ENCODE data around the gene SLC41A3.

Gene SLC41A3

GRCh38 chr3:126119008-126119675 is 35.2 kb upstream of the SLC41A3 start:
- FAIRE-seq = no peak

- no peak for FAIRE-seq
Measured at GRCh38 chr3:126118591-126118990, 34.7 kb upstream of the SLC41A3 start.

GRCh38 chr3:126117786-126118185 is 33.9 kb upstream of the SLC41A3 start:
- FAIRE-seq = no peak

DNA sequence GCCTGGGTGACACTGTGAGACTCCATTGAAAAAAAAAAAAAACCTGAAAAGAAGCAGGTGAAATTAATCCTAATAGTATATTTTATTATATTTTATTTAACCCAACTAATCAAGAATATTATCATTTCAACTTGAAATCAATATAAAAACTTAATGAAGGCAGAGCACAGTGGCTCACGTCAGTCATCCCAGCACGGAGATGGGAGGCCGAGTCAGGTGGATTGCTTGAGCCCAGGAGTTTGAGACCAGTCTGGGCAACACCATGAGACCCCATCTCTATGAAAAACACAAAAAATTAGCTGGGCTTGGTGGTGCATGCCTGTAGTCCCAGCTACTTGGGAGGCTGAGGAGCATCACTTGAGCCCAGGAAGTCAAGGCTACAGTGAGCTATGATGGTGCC is 33.3 kb upstream of the SLC41A3 start:
- FAIRE-seq = no peak

GRCh38 chr3:126116526-126116925 is 32.6 kb upstream of the SLC41A3 start:
- no peak for FAIRE-seq

- FAIRE-seq = no peak
Measured at GRCh38 chr3:126114443-126115386, 30.8 kb upstream of the SLC41A3 start.

DNA sequence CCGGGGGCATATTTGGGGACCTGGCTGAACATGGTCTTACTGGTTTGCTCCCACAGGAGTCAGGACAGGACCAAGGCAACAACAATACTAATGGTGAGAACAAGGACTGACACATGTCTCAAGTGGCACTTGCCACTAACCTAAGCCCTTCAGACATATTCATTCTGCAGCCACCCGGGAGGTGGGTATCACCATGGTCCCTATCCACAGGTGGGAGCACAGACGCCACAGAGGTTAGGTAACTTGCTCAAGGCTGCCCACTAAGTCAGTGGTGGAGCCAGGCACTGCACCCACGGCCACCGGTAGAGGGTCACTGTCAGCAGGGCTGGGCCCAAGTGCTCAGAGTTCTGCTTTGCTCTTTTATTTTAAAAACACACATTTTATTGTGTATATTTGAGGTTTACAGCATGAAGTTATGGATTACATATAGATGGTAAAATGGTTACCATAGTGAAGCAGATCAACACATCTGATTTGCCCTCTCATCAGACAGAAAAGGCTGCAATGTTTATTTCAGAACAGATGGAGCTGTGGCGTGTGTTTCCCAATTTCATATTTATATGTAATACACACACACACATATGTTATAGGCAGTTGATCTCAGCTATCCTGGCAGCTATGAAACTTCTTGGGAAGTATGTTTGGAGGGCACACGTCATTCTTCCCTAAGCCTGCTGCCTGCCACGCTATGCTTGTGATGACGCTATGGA is 30.0 kb upstream of the SLC41A3 start:
- no peak for FAIRE-seq

GRCh38 chr3:126113238-126113555 is 29.3 kb upstream of the SLC41A3 start:
- no peak for FAIRE-seq

DNA sequence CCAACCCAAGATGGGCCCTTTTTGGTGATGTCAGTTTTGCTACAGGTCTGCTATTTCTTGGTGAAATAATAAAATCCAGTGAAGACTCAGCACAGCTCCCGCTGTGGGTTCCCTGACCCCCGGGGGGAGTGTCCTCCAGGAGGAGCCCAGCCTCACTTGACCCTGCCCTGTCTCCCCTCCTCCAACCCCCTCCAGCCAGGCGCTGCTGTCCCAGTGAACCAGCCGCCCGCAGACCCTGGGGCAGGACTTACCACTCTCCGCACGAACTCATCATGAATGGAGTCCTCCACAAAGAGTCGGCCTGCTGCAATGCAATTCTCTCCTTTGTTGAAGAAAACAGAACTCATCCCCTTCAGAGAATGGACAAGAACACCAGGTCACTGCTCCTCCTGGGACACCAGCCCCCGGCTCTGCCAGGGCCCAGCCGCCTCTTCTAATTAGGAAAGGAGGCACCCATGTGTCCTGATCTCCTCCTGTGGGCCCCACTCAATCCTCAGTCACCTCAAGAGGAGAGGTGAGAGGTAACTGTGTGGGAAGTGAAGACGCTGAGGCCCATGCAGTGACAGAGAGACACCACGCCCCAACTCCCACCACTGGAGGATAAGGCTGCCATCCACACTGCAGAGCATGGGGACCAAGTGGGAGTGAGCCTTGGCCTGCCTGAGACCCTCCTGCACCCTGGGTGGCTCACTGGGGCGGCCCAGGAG is 28.8 kb upstream of the SLC41A3 start:
- no peak for FAIRE-seq

DNA sequence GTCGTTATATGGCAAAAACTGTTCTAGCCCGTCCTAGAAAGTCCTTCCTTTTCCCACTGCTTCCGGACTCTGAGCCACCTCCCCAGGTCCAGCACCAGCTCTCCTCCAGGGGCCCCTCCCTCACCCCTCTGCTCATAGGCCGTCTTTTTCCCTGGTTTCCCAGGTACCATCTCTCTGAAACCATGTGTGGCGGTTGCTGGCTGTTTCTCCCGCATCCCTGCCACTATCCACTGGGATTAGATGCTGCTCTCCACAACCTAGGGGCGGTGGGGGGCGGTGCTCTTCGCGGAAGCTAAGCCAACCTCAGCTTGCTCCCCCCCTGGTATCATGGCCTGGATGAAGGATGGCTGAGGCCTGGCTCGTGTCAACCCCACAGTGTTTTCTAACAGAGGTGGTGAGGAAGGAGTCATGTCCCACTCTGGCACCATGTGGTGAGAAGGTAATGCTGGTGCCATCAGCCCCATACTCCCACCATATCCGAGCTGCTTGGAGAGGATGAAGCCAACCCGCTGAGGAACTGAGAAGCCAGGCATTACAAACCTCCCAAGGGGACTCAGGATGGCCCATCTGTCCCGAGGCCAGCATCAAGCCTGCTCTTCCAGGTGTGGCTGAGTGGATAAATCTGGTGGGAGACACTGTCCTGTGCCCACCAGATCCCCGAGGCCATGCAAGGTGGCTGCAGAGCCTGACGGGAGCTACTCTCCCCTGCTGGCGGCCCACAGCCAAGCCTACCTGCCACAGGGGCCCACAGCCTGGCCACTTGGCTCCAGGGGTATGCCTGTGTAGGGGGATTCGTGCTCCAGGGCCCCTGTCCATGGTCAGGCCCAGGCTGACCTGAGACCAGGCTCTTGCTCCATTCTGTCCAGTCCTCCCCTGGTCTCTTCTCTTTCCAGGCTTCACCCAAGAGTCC is 27.9 kb upstream of the SLC41A3 start:
- FAIRE-seq = no peak

DNA sequence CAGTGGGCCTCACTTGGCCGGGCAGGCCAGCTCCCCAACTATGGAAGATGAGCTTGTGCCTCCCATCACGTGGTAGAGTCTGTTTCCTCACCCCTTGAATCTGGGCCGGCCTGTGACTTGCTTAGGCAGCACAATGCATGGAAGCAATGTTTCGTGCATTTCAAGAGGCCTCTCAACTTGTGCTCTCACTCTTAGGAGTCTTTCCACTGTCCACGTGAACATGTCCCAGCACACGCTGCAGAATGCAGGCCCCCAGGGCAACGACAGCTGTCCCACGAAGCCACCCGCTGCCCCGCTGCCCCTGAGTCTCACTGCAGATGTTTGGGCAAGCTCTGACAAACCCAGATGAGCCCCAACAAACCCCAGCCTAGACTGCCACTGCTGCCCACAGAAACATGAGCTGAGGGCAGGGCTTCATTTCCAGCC is 27.2 kb upstream of the SLC41A3 start:
- FAIRE-seq = no peak

DNA sequence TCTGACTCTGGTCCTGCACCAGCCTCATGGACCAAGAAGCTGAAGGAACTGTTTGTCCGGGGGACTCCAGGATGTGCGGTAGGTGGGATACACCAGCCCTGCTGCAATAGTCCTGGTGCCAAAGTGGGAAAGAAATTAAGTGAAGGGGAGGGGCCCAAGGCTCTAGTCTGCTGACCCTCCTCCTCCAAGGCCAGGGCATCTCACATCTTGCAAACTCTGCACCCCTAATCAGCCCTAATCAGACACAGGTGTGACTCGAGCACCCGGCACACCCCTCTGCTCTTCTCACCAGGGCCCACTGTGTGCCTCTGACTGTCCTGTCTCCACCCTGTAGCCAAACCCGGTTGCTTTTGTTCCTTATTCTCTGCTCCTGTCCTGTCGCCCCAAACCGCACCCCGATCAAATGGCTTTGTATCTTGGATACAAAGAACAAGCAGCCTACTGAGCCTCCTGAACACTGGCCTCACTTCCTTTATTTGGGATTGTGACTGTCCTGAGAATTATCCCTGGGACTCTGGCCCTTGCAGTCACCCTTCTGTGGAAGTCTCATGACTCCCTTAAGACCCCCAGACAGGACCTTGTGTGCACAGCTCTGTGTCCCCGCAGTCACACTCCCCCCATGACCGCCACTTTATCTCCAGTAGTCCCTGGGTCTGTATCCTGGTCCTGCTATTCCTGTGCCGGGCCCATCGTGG is 26.7 kb upstream of the SLC41A3 start:
- no peak for FAIRE-seq

DNA sequence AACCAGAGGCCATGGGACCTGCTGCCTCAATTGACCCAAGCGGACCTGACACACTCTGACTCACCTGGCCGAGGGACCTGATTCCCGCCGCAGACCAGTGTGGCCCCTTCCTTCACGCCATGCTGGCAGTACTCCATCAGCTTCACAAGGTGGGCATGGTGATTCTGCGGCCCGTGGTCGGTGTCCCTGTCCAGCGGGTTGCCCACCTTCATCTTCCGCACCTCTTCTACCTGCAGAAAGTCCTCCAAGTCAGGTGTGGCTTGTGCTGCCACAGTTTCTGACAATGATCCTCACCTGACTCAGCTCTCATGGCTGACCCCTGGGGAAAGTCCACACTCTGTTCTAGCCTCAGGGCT is 25.9 kb upstream of the SLC41A3 start:
- FAIRE-seq = no peak

DNA sequence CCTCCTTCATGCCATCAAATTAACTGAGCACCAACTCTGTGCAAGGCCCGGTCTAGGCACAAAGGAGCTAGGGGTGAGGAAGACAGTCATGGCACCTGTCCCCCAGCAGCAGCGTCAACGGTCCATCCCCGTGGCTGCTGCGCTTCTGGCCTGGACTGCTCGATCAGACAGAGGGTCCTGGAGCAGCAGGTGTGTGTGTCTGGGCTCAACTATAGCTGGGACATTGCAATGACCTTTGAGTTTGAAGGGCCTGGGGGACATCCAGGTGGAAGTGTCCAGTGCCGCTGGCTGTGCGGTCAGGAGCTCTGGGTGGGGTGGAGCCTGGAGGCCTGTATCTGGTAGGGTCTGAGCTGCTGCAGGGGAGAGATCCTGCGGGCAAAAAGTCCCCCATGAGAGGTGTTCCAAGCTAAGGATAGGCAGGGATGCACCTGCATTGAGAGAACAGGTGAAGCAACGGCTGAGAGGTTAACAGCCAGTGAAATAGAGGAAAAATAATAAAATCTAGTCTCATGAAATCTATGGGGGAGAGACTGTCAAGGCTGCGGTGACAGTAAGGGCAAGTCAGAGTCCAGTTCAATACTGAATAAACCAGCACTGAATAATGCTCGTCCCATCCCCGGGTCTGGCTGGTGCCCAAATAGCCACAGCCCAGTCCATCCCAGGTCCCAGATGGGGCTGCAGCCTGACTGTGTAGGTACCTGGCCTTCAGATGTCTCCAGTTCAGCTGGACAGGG is 25.4 kb upstream of the SLC41A3 start:
- no peak for FAIRE-seq

DNA sequence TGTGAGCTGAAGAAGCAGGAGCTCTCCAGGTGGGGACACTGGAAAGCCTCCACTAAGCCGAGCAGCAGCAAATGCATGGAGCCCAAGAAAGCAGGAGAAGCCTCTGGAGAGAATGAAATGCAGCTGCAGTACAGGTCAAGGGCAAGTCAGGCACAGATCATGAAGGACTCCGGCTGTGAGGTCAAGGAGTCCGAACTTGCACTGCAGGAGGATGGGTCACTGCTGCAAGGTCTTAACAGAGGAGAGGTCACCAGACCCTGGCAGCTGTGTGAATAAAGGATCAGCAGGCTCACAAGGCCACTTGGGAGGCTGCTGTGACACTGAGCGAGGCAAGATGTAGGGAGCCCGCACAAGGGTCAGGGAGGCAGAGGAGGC is 24.7 kb upstream of the SLC41A3 start:
- FAIRE-seq = no peak

- no peak for FAIRE-seq
Measured at GRCh38 chr3:126107957-126108675, 24.2 kb upstream of the SLC41A3 start.

DNA sequence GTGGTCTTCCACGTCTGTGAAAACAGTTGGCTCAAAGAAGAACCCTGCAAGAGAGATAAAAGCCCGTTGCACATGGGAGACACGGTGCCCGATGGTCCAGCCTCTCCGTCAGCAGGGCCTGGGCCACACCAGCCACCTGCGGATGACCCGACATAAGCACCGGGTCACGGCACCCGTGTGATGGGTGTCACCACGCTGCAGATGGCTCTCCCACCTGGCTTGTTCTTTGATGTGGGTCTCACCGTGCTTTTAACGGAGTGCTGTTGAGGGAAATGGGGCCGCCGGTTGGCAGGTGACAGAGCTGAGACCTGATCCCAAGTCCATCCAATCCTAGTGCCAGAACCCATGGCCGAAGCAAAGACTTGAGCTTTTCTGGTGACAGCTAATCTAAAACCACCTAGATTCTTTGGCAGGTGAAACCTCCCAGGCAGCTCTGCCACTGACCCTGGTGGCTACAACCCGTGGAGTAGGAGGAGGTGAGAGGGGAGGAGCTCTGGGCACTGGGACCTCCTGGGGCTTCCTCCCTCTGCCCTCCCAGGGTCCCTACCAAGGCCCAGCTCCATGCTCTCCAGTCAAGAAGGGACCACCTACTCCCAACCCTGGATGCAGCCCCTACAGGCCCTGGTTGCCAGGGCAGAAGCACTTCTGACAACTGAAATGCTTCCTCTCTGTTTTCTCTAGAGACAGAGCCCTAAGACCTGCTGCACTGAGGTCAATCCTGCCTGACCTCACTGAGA is 23.4 kb upstream of the SLC41A3 start:
- no peak for FAIRE-seq

- FAIRE-seq = no peak
Measured at GRCh38 chr3:126106336-126107202, 22.6 kb upstream of the SLC41A3 start.
